ENCODE results near the gene FAM53B.

Gene FAM53B

DNA sequence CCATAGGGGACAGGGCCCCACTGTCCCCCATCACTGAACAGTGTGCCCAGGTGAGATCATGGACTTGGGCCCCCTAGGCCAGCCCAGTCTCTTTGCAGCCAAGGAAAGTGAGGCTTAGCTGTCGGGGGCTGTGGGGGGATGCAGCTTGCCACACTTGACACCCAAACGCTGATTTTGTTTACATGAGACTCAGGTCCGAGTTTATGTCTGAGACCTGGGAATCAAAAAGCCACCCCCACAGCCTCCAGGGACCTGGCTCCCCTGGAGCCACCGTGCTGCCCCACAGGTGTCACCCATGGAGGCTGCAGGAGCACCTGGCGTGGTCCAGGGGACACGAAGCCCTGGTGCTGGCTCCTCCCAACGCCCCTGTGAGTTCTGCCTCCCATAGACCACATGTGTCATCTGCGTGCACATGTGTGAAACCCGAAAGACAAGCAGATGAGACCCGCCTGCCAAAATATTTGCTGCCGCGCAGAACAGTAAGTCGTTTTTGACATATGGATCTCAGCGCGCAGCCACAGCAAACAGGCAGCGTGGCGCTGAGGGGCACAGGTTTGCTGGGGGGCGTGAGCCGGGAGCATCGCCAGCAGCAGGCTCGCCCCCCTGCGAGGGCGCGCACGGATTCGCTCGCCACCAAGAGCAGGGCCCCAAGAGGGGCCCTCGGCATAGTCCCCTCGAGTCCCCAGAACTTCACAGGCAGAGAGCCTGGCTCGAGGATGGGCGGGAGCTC, 170.3 kb downstream of the FAM53B start:
- POLR2A ChIA-PET (ENCODE audit: low non-redundant PET): no interaction called here
- no peak for DNase-seq (ENCODE audit: low spot score)
- CTCF ChIA-PET: interaction anchor here (0.6 kb wide), 1 partner anchor 102 kb away, joined by 3 read pairs; no protein-coding TSS in a partner anchor
- TF ChIP-seq, protein P1, sequence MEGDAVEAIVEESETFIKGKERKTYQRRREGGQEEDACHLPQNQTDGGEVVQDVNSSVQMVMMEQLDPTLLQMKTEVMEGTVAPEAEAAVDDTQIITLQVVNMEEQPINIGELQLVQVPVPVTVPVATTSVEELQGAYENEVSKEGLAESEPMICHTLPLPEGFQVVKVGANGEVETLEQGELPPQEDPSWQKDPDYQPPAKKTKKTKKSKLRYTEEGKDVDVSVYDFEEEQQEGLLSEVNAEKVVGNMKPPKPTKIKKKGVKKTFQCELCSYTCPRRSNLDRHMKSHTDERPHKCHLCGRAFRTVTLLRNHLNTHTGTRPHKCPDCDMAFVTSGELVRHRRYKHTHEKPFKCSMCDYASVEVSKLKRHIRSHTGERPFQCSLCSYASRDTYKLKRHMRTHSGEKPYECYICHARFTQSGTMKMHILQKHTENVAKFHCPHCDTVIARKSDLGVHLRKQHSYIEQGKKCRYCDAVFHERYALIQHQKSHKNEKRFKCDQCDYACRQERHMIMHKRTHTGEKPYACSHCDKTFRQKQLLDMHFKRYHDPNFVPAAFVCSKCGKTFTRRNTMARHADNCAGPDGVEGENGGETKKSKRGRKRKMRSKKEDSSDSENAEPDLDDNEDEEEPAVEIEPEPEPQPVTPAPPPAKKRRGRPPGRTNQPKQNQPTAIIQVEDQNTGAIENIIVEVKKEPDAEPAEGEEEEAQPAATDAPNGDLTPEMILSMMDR (conservative IDR thresholded peaks at IDR 0.05; ENCODE audit: low read depth): no peak
- no peak overlapping the region for H3K27ac ChIP-seq

DNA sequence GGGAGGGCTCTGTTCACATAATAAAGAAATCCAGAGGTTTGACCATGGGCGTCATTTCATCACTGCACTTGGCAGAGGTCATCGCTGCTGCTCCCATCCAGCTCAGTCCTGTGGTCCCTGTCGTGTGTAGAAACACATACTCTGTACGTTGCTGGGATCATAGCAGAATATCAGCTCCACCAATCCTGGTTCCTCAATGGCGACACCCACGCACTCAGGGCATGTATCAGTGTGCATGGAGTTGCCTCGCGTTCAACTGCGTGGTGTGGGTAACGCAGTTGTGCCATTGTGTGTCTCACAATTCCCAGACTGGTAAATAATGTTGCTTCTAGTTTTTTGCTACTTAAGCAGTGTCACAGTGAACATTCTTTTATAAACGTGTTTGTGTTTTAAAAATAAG, 171.4 kb downstream of the FAM53B start:
- no peak overlapping the region for H3K27ac ChIP-seq
- TF ChIP-seq, protein P1 (conservative IDR thresholded peaks at IDR 0.05; ENCODE audit: low read depth): no peak
- POLR2A ChIA-PET (ENCODE audit: low non-redundant PET): interaction anchor here (0.6 kb wide), 1 partner anchor 24 kb away, joined by 4 read pairs; no protein-coding TSS in a partner anchor
- CTCF ChIA-PET: no interaction called here
- DNase-seq (ENCODE audit: low spot score): no peak

DNA sequence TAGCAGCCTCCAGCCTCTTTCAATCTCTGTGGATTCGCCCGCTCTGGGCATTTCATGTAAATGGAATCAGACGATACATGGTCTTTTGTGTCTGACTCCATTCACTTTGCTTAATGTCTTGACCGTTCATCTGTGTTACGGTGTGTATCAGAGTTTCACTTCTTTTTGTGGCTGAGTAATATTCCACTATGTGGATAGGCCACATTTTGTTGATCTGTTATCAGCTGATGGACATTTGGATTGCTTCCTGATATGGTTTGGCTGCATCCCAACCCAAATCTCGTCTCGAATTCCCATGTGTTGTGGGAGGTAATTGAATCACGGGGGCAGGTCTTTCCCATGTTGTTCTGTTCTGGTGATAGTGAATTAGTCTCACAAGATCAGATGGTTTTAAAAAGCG, 173.5 kb downstream of the FAM53B start:
- no peak for DNase-seq (ENCODE audit: low spot score)
- CTCF ChIA-PET: no interaction called here
- H3K27ac ChIP-seq: no peak overlapping the region
- POLR2A ChIA-PET (ENCODE audit: low non-redundant PET): no interaction called here
- TF ChIP-seq, protein P1 (conservative IDR thresholded peaks at IDR 0.05; ENCODE audit: low read depth): no peak

DNA sequence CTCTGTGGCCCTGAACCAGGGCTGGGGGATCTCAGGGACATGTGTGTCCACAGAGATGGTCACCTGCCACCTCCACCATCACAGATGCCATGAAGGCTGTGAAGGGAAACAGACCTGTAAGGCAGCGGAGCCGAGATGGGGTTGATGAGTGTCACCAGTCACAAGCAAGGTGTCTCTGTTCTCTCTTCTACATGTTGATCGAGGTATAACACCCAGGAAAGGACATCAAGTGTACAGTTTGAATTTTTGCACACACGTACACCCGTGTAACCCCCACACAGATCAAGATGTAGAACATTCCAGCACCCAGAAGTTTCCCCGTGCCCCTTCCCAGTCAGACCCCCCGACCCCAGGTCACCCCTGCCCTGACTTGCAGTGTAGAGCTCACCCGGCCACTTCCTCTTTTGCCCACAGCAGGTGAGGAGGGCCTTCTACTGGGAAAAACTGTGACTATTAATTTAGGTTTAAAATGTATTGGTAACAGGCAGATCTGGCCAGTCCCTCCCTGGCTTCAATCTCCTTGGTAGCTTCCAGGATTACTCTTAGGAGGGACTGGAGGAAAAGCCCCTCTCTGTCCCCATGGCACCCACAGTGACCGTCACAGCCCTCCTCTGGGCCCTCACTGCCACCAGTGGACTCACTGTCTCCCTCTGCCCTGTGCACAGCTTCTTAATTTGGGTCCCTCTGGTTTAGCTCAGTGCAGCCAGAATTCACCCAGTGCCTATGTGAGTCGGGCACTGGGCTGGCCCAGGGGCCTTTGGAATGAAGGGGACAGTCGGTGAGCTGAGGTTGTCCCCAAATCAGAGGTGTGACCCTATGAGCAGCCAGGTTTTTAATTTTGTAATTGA, 174.3 kb downstream of the FAM53B start:
- ChIA-PET CTCF (interaction anchor here (1.0 kb wide), 1 partner anchor 9 kb away, joined by 3 read pairs; no protein-coding TSS in a partner anchor), POLR2A (ENCODE audit: low non-redundant PET) (no interaction called here)
- TF ChIP-seq, protein P1 (conservative IDR thresholded peaks at IDR 0.05; ENCODE audit: low read depth): no peak
- DNase-seq (ENCODE audit: low spot score): no peak
- H3K27ac ChIP-seq: no peak overlapping the region
